Activated CD8-positive, alpha-beta memory T cell treated with anti-CD3 and anti-CD28 coated beads, Interleukin-2, amount 50 U/mL, for 24 hours (primary cell): ENCODE measurements around the gene CARD10.
A peak's percentile ranks its signal among the peaks of the same experiment; 100 is the strongest.

Experiments
- DNase-seq: peaks from one replicate; pipeline ENCODE4 v3.0.0-alpha.2; 2020; ENCODE audit errors: extremely low read depth

The CARD10 gene

GRCh38 chr22:37519268-37520195, at the start of gene CARD10:
CARD10 (minus strand) TSS chr22:37519415; CDS start chr22:37519200, 215 bp downstream.
- DNase-seq: no peak

GRCh38 chr22:37568448-37569008, 49.3 kb upstream of the CARD10 start:
- DNase-seq: no peak

- no peak for DNase-seq
Observed at GRCh38 chr22:37568012-37568411, 48.8 kb upstream of the CARD10 start.

- DNase-seq: peak; percentile 74
Observed at GRCh38 chr22:37566903-37567798, 47.9 kb upstream of the CARD10 start.

GRCh38 chr22:37566329-37566837, 47.2 kb upstream of the CARD10 start:
- no peak for DNase-seq

- DNase-seq: no peak
Observed at GRCh38 chr22:37565830-37566229, 46.6 kb upstream of the CARD10 start.

- DNase-seq: no peak
Observed at GRCh38 chr22:37564111-37564711, 45.0 kb upstream of the CARD10 start.

GRCh38 chr22:37563153-37564081, 44.2 kb upstream of the CARD10 start:
- no peak for DNase-seq

- no peak for DNase-seq
Observed at GRCh38 chr22:37562049-37562875, 43.0 kb upstream of the CARD10 start.

GRCh38 chr22:37561212-37562048, 42.2 kb upstream of the CARD10 start:
- peak; percentile 60 for DNase-seq

GRCh38 chr22:37560608-37561211, 41.5 kb upstream of the CARD10 start:
- DNase-seq: no peak

- DNase-seq: no peak
Observed at GRCh38 chr22:37559901-37560607, 40.8 kb upstream of the CARD10 start, which contains the start of gene CDC42EP1. CDC42EP1 (plus strand) TSS chr22:37560480; CDS start chr22:37566350, 5,870 bp downstream.

GRCh38 chr22:37559521-37559900, 40.3 kb upstream of the CARD10 start:
- DNase-seq: no peak

GRCh38 chr22:37558815-37559214, 39.6 kb upstream of the CARD10 start:
- no peak for DNase-seq

GRCh38 chr22:37557321-37558001, 38.2 kb upstream of the CARD10 start:
- no peak for DNase-seq

- no peak for DNase-seq
Observed at GRCh38 chr22:37556710-37557109, 37.5 kb upstream of the CARD10 start.

- DNase-seq: no peak
Observed at GRCh38 chr22:37555029-37555428, 35.8 kb upstream of the CARD10 start.
